HL-60 (cell line): ENCODE results near the gene TRIM77.
"Not testable (repeated sequence)": the region's sequence is repeated elsewhere in the genome, so short reads cannot be mapped to it uniquely, and the experiment has no call there.

ENCODE experiments used
- DNase-seq, 2 experiments: peaks; one replicate each; pipeline ENCODE4 v3.0.0-alpha.2; 2010 to 2020; ENCODE audit warnings: low read depth in 1 of 2, low spot score in 1 of 2
- H3K27ac ChIP-seq: fragments of 250-450 bp; sonication (Bioruptor Pico); replicated peaks from 2 replicates; pipeline ENCODE4 v1.5.1; 2020; ENCODE audit warnings: mild to moderate bottlenecking, moderate library complexity
- H3K27me3 ChIP-seq: fragments of 250-450 bp; sonication (Bioruptor Pico); 2 replicates; pipeline ENCODE4 v1.5.1; 2021; ENCODE audit warnings: mild to moderate bottlenecking, moderate library complexity; ENCODE audit not compliant: insufficient read depth, poor library complexity, severe bottlenecking
- H3K4me3 ChIP-seq: replicated peaks from 2 replicates; pipeline ENCODE4 v1.5.1; 2011; ENCODE audit warnings: mild to moderate bottlenecking, control low read depth, low read length; ENCODE audit not compliant: insufficient read depth
- CTCF ChIP-seq: IDR thresholded peaks from one replicate; pipeline ENCODE4 v1.5.1; 2011; ENCODE audit warnings: low read length, control low read depth, inconsistent platforms; ENCODE audit not compliant: insufficient read depth
- GABPA ChIP-seq: IDR thresholded peaks from 2 replicates; pipeline ENCODE4 v1.6.1; 2012; ENCODE audit warnings: low read depth
- POLR2AphosphoS5 ChIP-seq: IDR thresholded peaks from 2 replicates; pipeline ENCODE4 v1.6.1; 2012; ENCODE audit warnings: low read depth
- REST ChIP-seq: IDR thresholded peaks from 2 replicates; pipeline ENCODE4 v1.6.1; 2012; ENCODE audit warnings: low read depth; ENCODE audit not compliant: insufficient replicate concordance
- SPI1 ChIP-seq: IDR thresholded peaks from 2 replicates; pipeline ENCODE4 v1.6.1; 2012; ENCODE audit warnings: low read depth, mild to moderate bottlenecking, borderline replicate concordance

The TRIM77 gene

GRCh38 chr11:89736566-89736965 lies 26.5 kb downstream of the TRIM77 start:
- no peak for DNase-seq
- H3K27ac ChIP-seq = no peak overlapping the region
- TF ChIP-seq SPI1 (no peak), CTCF (no peak), POLR2AphosphoS5 (no peak), GABPA (no peak), REST (no peak)
- H3K27me3 ChIP-seq = no peaks in the 10 kb centered on the region
- no peak overlapping the region for H3K4me3 ChIP-seq

- Histone ChIP-seq H3K4me3 (no peak overlapping the region), H3K27me3 (no peaks in the 10 kb centered on the region), H3K27ac (no peak overlapping the region)
- no peak for DNase-seq
- TF ChIP-seq SPI1 (no peak), REST (no peak), GABPA (no peak), POLR2AphosphoS5 (no peak), CTCF (no peak)
Observed at GRCh38 chr11:89737116-89737515, 27.0 kb downstream of the TRIM77 start.

- not testable (repeated sequence) for H3K27ac ChIP-seq, H3K27me3 ChIP-seq, DNase-seq, H3K4me3 ChIP-seq
Observed at GRCh38 chr11:89741406-89741805, 31.3 kb downstream of the TRIM77 start.

GRCh38 chr11:89744158-89744557 lies 34.1 kb downstream of the TRIM77 start:
- H3K27ac ChIP-seq, H3K27me3 ChIP-seq, DNase-seq, H3K4me3 ChIP-seq: not testable (repeated sequence)

GRCh38 chr11:89750822-89751221 lies 40.7 kb downstream of the TRIM77 start:
- not testable (repeated sequence) for H3K4me3 ChIP-seq, H3K27ac ChIP-seq, DNase-seq, H3K27me3 ChIP-seq
